K562 (cell line): ENCODE data around the gene SSR2.

ENCODE experiments used
- NCOR1 ChIP-seq: fragments of 450-650 bp; IDR thresholded peaks from 2 replicates; pipeline ENCODE4 v1.6.1; 2016; ENCODE audit warnings: mild to moderate bottlenecking, moderate library complexity
- POLR3A ChIP-seq: IDR thresholded peaks from 2 replicates; pipeline ENCODE4 v1.6.1; 2011; ENCODE audit warnings: borderline replicate concordance, mild to moderate bottlenecking, moderate library complexity; ENCODE audit not compliant: insufficient read length, insufficient read depth; ENCODE audit errors: extremely low read depth
- TF ChIP-seq, protein P1 (sequence below), 3 experiments: IDR thresholded peaks in 2 of 3; conservative IDR thresholded peaks in 1 of 3; 2 replicates each; pipeline ENCODE4 v1.5.1; 2011 to 2012; ENCODE audit warnings: low read length in 3 of 3, mild to moderate bottlenecking in 3 of 3, control low read depth in 2 of 3, improper control_type of control experiment in 1 of 3, inconsistent platforms in 1 of 3, low read depth in 1 of 3, mixed read lengths in 1 of 3, moderate library complexity in 1 of 3; ENCODE audit not compliant: insufficient read depth in 2 of 3
- TF ChIP-seq, protein P2 (sequence below): sonication (generic); formaldehyde crosslinking; IDR thresholded peaks from 2 replicates; pipeline ENCODE4 v1.8.0; 2022; ENCODE audit warnings: missing genetic modification reagents, mild to moderate bottlenecking, borderline replicate concordance

DNA sequence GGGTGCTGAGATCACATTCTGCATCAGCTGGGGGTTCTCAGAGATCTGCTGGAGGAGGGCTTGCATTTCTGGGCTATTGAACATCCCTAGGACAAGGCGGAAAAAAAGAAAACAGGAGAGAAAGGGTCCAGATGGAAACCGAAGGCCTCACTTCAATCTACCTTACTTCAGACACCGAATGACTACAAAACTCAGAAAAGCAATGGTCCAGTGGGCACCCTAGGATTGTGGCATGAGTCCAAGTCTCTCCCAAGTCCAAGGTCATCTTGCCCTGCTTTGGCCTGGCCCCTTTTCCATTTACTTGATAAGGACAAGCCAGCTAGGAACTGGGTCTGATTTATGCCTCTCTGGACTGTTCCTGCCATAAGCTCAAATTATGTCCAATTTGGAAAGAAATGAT lies 22.1 kb upstream of the SSR2 start:
- TF ChIP-seq, protein P1, sequence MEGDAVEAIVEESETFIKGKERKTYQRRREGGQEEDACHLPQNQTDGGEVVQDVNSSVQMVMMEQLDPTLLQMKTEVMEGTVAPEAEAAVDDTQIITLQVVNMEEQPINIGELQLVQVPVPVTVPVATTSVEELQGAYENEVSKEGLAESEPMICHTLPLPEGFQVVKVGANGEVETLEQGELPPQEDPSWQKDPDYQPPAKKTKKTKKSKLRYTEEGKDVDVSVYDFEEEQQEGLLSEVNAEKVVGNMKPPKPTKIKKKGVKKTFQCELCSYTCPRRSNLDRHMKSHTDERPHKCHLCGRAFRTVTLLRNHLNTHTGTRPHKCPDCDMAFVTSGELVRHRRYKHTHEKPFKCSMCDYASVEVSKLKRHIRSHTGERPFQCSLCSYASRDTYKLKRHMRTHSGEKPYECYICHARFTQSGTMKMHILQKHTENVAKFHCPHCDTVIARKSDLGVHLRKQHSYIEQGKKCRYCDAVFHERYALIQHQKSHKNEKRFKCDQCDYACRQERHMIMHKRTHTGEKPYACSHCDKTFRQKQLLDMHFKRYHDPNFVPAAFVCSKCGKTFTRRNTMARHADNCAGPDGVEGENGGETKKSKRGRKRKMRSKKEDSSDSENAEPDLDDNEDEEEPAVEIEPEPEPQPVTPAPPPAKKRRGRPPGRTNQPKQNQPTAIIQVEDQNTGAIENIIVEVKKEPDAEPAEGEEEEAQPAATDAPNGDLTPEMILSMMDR (IDR thresholded peaks at IDR 0.05 in 2 of 3, conservative IDR thresholded peaks at IDR 0.05 in 1 of 3; ENCODE audit: insufficient read depth in 2 of 3, low read depth in 1 of 3, low read length in 3 of 3) = no peak
- TF ChIP-seq NCOR1 = no peak
- TF ChIP-seq POLR3A = no peak
- TF ChIP-seq, protein P2, sequence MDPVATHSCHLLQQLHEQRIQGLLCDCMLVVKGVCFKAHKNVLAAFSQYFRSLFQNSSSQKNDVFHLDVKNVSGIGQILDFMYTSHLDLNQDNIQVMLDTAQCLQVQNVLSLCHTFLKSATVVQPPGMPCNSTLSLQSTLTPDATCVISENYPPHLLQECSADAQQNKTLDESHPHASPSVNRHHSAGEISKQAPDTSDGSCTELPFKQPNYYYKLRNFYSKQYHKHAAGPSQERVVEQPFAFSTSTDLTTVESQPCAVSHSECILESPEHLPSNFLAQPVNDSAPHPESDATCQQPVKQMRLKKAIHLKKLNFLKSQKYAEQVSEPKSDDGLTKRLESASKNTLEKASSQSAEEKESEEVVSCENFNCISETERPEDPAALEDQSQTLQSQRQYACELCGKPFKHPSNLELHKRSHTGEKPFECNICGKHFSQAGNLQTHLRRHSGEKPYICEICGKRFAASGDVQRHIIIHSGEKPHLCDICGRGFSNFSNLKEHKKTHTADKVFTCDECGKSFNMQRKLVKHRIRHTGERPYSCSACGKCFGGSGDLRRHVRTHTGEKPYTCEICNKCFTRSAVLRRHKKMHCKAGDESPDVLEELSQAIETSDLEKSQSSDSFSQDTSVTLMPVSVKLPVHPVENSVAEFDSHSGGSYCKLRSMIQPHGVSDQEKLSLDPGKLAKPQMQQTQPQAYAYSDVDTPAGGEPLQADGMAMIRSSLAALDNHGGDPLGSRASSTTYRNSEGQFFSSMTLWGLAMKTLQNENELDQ (CRISPR knock-in tag) = no peak
